Stomach (tissue), 9 donors: ENCODE measurements around the gene PHOSPHO1. TPM values are rescaled to one million over a fixed set of nuclear protein-coding genes. Genes with fewer than 3 reads are reported as not detected.

Source experiments
- DNase-seq, 2 donors: peaks; one replicate each; pipeline versions ENCODE4 v3.0.0 to v3.0.0-alpha.2; 2013 to 2019
- H3K27ac ChIP-seq, 5 donors: fragments of 200-600 bp in 4 of 5; sonication (generic) in 4 of 5; one replicate each; pipeline ENCODE4 v1.5.1; 2013 to 2019; ENCODE audit warnings: mild to moderate bottlenecking in 1 of 5, moderate library complexity in 1 of 5
- H3K27me3 ChIP-seq, 3 donors: fragments of 200-600 bp; sonication (generic); one replicate each; pipeline ENCODE4 v1.5.1; 2017 to 2019; ENCODE audit warnings: mixed run types in 1 of 3
- H3K36me3 ChIP-seq, 4 donors: fragments of 200-600 bp; sonication (generic); 1 replicate in 3 of 4; 2 replicates in 1 of 4; pipeline ENCODE4 v1.5.1; 2016 to 2019
- H3K4me1 ChIP-seq, 4 donors: fragments of 200-600 bp; sonication (generic); one replicate each; pipeline ENCODE4 v1.5.1; 2016 to 2019
- H3K4me3 ChIP-seq, 4 donors: fragments of 200-600 bp; sonication (generic) in 3 of 4; one replicate each; pipeline ENCODE4 v1.5.1; 2016 to 2019; ENCODE audit warnings: mild to moderate bottlenecking in 1 of 4
- H3K9me3 ChIP-seq, 4 donors: fragments of 200-600 bp; sonication (generic); one replicate each; pipeline ENCODE4 v1.5.1; 2016 to 2019
- CTCF ChIP-seq, 7 experiments: fragments of 450-650 bp in 4 of 7; fragments of 200-600 bp in 3 of 7; sonication (generic) in 3 of 7; IDR thresholded peaks; one replicate each; pipeline ENCODE4 v1.5.1; 2016 to 2019; ENCODE audit warnings: antibody characterized with exemption in 7 of 7, control low read depth in 2 of 7, mild to moderate bottlenecking in 1 of 7
- EP300 ChIP-seq: sonication (generic); formaldehyde crosslinking; IDR thresholded peaks from one replicate; pipeline ENCODE4 v1.6.1; 2017; ENCODE audit warnings: antibody characterized with exemption
- POLR2A ChIP-seq, 4 donors: fragments of 450-650 bp; IDR thresholded peaks; one replicate each; pipeline ENCODE4 v1.6.1; 2016; ENCODE audit warnings: antibody characterized with exemption in 4 of 4, control low read depth in 2 of 4, mild to moderate bottlenecking in 1 of 4, moderate library complexity in 1 of 4
- POLR2AphosphoS5 ChIP-seq, 3 donors: sonication (generic); formaldehyde crosslinking; IDR thresholded peaks; one replicate each; pipeline ENCODE4 v1.6.1; 2016; ENCODE audit warnings: antibody characterized with exemption in 3 of 3
- WGBS, 5 donors: extraction: QIAGEN DNeasy Blood & Tissue Kit in 3 of 5; methylation state at CpG; one replicate each; pipeline versions ENCODE4 v1.1.5 to v1.1.7; 2013 to 2018; 5-methylcytosine and 5-hydroxymethylcytosine counted together
- intact Hi-C: fragments of 100-400 bp; cut with DNase I; formaldehyde crosslinking; loops from one replicate; pipeline ENCODE4 v1.15.1; 2023; ENCODE audit warnings: low total_unique reads
- polyA plus RNA-seq, 3 donors: library from polyadenylated mRNA; stranded (reverse); fragments of 200-250 nt; gene quantifications; one replicate each; pipeline ENCODE4 v1.2.3, GENCODE V29; 2013
- total RNA-seq, 5 donors: library from RNA; depleted of rRNA; stranded (reverse); fragments of >200 nt; gene quantifications; one replicate each; pipeline versions ENCODE4 v1.1.0 to v1.2.3, GENCODE V29; 2014 to 2016
- donor health status: healthy with polysubstance abuse.
- donor health status: Bipolar disorder and iron deficiency.
- donor health status: healthy.

PHOSPHO1 gene
- total and polyA plus RNA-seq, 8 donors: 0.35 to 7.7 (median 1.7) TPM; not detected in 5

- no peak overlapping the region for H3K27ac ChIP-seq
- peaks cover 23 to 55% (median 41%) of the 10 kb centered on the region in 4 donors for H3K4me1 ChIP-seq
- H3K27me3 ChIP-seq: peaks cover 11 to 82% (median 55%) of the 10 kb centered on the region in 3 donors
- intact Hi-C loops: loop anchor here (5.0 to 10.0 kb wide), 2 partner anchors 45 to 63 kb away; no protein-coding TSS in a partner anchor
- TF ChIP-seq CTCF (IDR thresholded peaks at IDR 0.05) (peak in 5 of 7 experiments; percentile 74 to 82 (median 77)), POLR2AphosphoS5 (IDR thresholded peaks at IDR 0.05) (peak in 1 of 3 donors; percentile 46), POLR2A (IDR thresholded peaks at IDR 0.05) (no peak), EP300 (no peak)
- H3K36me3 ChIP-seq: no peaks in the 10 kb centered on the region
- no peak overlapping the region for H3K4me3 ChIP-seq
- no peaks in the 10 kb centered on the region for H3K9me3 ChIP-seq
- peak; percentile 82 to 87 for DNase-seq
- 12 to 19% (median 14%) methylated on average over 5 of the region's 5 CpGs for WGBS, 5 donors
These were observed 2.9 kb downstream of the PHOSPHO1 start for GRCh38 chr17:49227436-49228261.

GRCh38 chr17:49226771-49227435 is 3.7 kb downstream of the PHOSPHO1 start:
- Histone ChIP-seq H3K36me3 (no peaks in the 10 kb centered on the region), H3K4me3 (no peak overlapping the region), H3K4me1 (peaks cover 23 to 56% (median 41%) of the 10 kb centered on the region in 4 donors), H3K27ac (no peak overlapping the region), H3K27me3 (peaks cover 11 to 89% (median 60%) of the 10 kb centered on the region in 3 donors), H3K9me3 (no peaks in the 10 kb centered on the region)
- DNase-seq: no peak
- no peak for TF ChIP-seq CTCF (IDR thresholded peaks at IDR 0.05)
- TF ChIP-seq POLR2AphosphoS5 (IDR thresholded peaks at IDR 0.05): no peak
- no peak for TF ChIP-seq POLR2A (IDR thresholded peaks at IDR 0.05)
- TF ChIP-seq EP300: no peak
- 41 to 83% (median 68%) methylated on average over 3 of the region's 3 CpGs for WGBS, 5 donors
- intact Hi-C loops: loop anchor here (5.0 to 10.0 kb wide), 2 partner anchors 45 to 62 kb away; no protein-coding TSS in a partner anchor

- H3K36me3 ChIP-seq: no peaks in the 10 kb centered on the region
- no peak for TF ChIP-seq POLR2AphosphoS5 (IDR thresholded peaks at IDR 0.05)
- no peak for TF ChIP-seq EP300
- TF ChIP-seq CTCF (IDR thresholded peaks at IDR 0.05): no peak
- no peak for TF ChIP-seq POLR2A (IDR thresholded peaks at IDR 0.05)
- intact Hi-C loops: loop anchor here (5.0 to 10.0 kb wide), 2 partner anchors 43 to 61 kb away; no protein-coding TSS in a partner anchor
These were observed 4.9 kb downstream of the PHOSPHO1 start for GRCh38 chr17:49225554-49226236.

GRCh38 chr17:49224997-49225337 is 5.6 kb downstream of the PHOSPHO1 start:
- H3K36me3 ChIP-seq: peaks cover 0 to 2% (median 0%) of the 10 kb centered on the region in 4 donors
- no peak for DNase-seq
- H3K4me3 ChIP-seq: peak overlapping the region in 3 of 4 donors; percentile 19 to 39 (median 24)
- H3K9me3 ChIP-seq: no peaks in the 10 kb centered on the region
- H3K4me1 ChIP-seq: peaks cover 19 to 43% (median 26%) of the 10 kb centered on the region in 4 donors
- peak overlapping the region in 1 of 5 donors; percentile 13 for H3K27ac ChIP-seq
- intact Hi-C loops: loop anchor here (5.0 to 10.0 kb wide), 2 partner anchors 43 to 60 kb away; no protein-coding TSS in a partner anchor
- peaks cover 11 to 96% (median 60%) of the 10 kb centered on the region in 3 donors for H3K27me3 ChIP-seq
- WGBS, 5 donors: 19 to 32% (median 22%) methylated on average over 7 to 11 of the region's 11 CpGs
- TF ChIP-seq EP300 (no peak), POLR2A (IDR thresholded peaks at IDR 0.05) (no peak), POLR2AphosphoS5 (IDR thresholded peaks at IDR 0.05) (no peak), CTCF (IDR thresholded peaks at IDR 0.05) (no peak)

More at GRCh38 chr17:49225554-49226236, 4.9 kb downstream of the PHOSPHO1 start:
- Histone ChIP-seq H3K27ac (no peak overlapping the region), H3K9me3 (no peaks in the 10 kb centered on the region), H3K4me1 (peaks cover 23 to 45% (median 33%) of the 10 kb centered on the region in 4 donors), H3K27me3 (peaks cover 11 to 96% (median 61%) of the 10 kb centered on the region in 3 donors), H3K4me3 (no peak overlapping the region)
- DNase-seq: no peak
- 75 to 86% (median 81%) methylated on average over 8 of the region's 8 CpGs for WGBS, 5 donors
